Bone marrow (tissue), 2 donors: ENCODE measurements around the gene PSMB11.

Experiments used
- DNase-seq, 2 donors: peaks; one replicate each; lab custom pipeline; 2025; lab: John Stamatoyannopoulos, UW

Gene PSMB11

GRCh38 chr14:23089498-23090253, 47.7 kb downstream of the PSMB11 start:
- DNase-seq = no peak

GRCh38 chr14:23090254-23090636, 48.2 kb downstream of the PSMB11 start:
- no peak for DNase-seq

GRCh38 chr14:23091294-23092225, 49.5 kb downstream of the PSMB11 start:
- no peak for DNase-seq

- no peak for DNase-seq
These were observed 51.1 kb downstream of the PSMB11 start for GRCh38 chr14:23093104-23093503.

- no peak for DNase-seq
These were observed 51.5 kb downstream of the PSMB11 start for GRCh38 chr14:23093526-23093925.
